Endothelial cell of umbilical vein (primary cell): ENCODE measurements around the gene TFDP2. TPM values are rescaled to one million over a fixed set of nuclear protein-coding genes. Genes with fewer than 3 reads are reported as not detected.

Experiments
- BruUV-seq: library from RNA; stranded (reverse); fragments of 400-500 nt; replicated peaks from 2 replicates; lab custom pipeline; 2021; lab: Mats Ljungman, UMichigan
- CTCF ChIA-PET: fragments of 300-600, 350-600 bp; sonication (Branson Sonifier 250); formaldehyde crosslinking; loops from one replicate; lab custom pipeline; 2021; ENCODE audit warnings: antibody characterized with exemption, inconsistent platforms; lab: Charles Lee
- POLR2A ChIA-PET: fragments of 300-600, 350-600 bp; sonication (Branson Sonifier 250); formaldehyde crosslinking; loops from one replicate; lab custom pipeline; 2021; ENCODE audit warnings: antibody characterized with exemption, inconsistent platforms; lab: Charles Lee
- DNase-seq: peaks from one replicate; pipeline ENCODE4 v3.0.0-alpha.2; 2011; ENCODE audit warnings: low read depth, low spot score
- FAIRE-seq: peaks from 2 replicates; lab custom pipeline; 2011; peaks lifted over from hg19 to GRCh38; lab: Jason Lieb, UNC
- H2AFZ ChIP-seq: 2 replicates; pipeline ENCODE4 v1.6.0; 2012; ENCODE audit warnings: low read depth, low read length, control low read depth, inconsistent platforms
- H3K27ac ChIP-seq: 2 replicates; pipeline ENCODE4 v1.5.1; 2011; ENCODE audit warnings: low read depth, mild to moderate bottlenecking, control low read depth, low read length, moderate library complexity; ENCODE audit not compliant: insufficient read depth
- H3K27me3 ChIP-seq, 2 experiments: 2 replicates each; pipeline versions ENCODE4 v1.6.0 to v1.6.1; 2011; ENCODE audit warnings: low read length in 2 of 2, mixed read lengths in 1 of 2; ENCODE audit not compliant: control insufficient read depth in 2 of 2, insufficient read depth in 2 of 2
- H3K36me3 ChIP-seq, 2 experiments: 2 replicates in 1 of 2; 3 replicates in 1 of 2; pipeline ENCODE4 v1.5.1; 2011; ENCODE audit warnings: low read length in 2 of 2, mild to moderate bottlenecking in 1 of 2, moderate library complexity in 1 of 2; ENCODE audit not compliant: control insufficient read depth in 2 of 2, insufficient read depth in 2 of 2; ENCODE audit errors: extremely low read depth in 1 of 2
- H3K4me1 ChIP-seq: 3 replicates; pipeline ENCODE4 v1.5.1; 2011; ENCODE audit warnings: mild to moderate bottlenecking, low read length; ENCODE audit not compliant: control insufficient read depth, insufficient read depth; ENCODE audit errors: extremely low read depth
- H3K4me2 ChIP-seq: 2 replicates; pipeline ENCODE4 v1.6.1; 2011; ENCODE audit warnings: low read length, control low read depth, mixed read lengths; ENCODE audit not compliant: insufficient read depth
- H3K4me3 ChIP-seq, 3 experiments: fragments of 200-600 bp in 1 of 3; sonication (generic), shearing (Covaris generic) in 1 of 3; replicated peaks in 1 of 3; 2 replicates each; pipeline ENCODE4 v1.5.1; 2011 to 2016; ENCODE audit warnings: control low read depth in 3 of 3, low read length in 3 of 3, mild to moderate bottlenecking in 2 of 3, inconsistent platforms in 1 of 3, low read depth in 1 of 3, moderate library complexity in 1 of 3; ENCODE audit not compliant: insufficient read depth in 1 of 3
- H3K79me2 ChIP-seq: 2 replicates; pipeline ENCODE4 v1.6.0; 2012; ENCODE audit warnings: low read length, inconsistent platforms; ENCODE audit not compliant: control insufficient read depth, insufficient read depth
- H3K9ac ChIP-seq: replicated peaks from 2 replicates; pipeline ENCODE3; 2011; ENCODE audit warnings: low read length, control low read depth; ENCODE audit not compliant: insufficient read depth; ENCODE audit errors: extremely low read depth
- H3K9me1 ChIP-seq: replicated peaks from 3 replicates; pipeline ENCODE4 v1.6.0; 2011; ENCODE audit warnings: mild to moderate bottlenecking, low read length; ENCODE audit not compliant: control insufficient read depth, insufficient read depth; ENCODE audit errors: extremely low read depth
- H3K9me3 ChIP-seq: replicated peaks from 2 replicates; pipeline ENCODE4 v1.5.1; 2012; ENCODE audit warnings: low read length, inconsistent platforms; ENCODE audit not compliant: control insufficient read depth, insufficient read depth
- H4K20me1 ChIP-seq: replicated peaks from 2 replicates; pipeline ENCODE3; 2011; ENCODE audit warnings: mild to moderate bottlenecking, low read length; ENCODE audit not compliant: control insufficient read depth, insufficient read depth; ENCODE audit errors: extremely low read depth
- EZH2 ChIP-seq: IDR thresholded peaks from 2 replicates; pipeline ENCODE4 v1.6.1; 2012; ENCODE audit warnings: borderline replicate concordance, low read depth, mild to moderate bottlenecking, moderate library complexity, low read length, inconsistent platforms; ENCODE audit not compliant: severe bottlenecking
- FOS ChIP-seq: IDR thresholded peaks from 2 replicates; pipeline ENCODE4 v1.6.1; 2011; ENCODE audit warnings: mild to moderate bottlenecking, low read length, moderate library complexity, borderline replicate concordance; ENCODE audit not compliant: insufficient read depth
- GATA2 ChIP-seq: IDR thresholded peaks from 2 replicates; pipeline ENCODE4 v1.7.0; 2011; ENCODE audit warnings: low read depth, mild to moderate bottlenecking, moderate library complexity, mixed read lengths, low read length; ENCODE audit not compliant: insufficient read length, insufficient read depth
- JUN ChIP-seq: IDR thresholded peaks from 2 replicates; pipeline ENCODE4 v1.6.1; 2011; ENCODE audit warnings: borderline replicate concordance, low read depth; ENCODE audit not compliant: insufficient read length, insufficient read depth
- MYC ChIP-seq: IDR thresholded peaks from one replicate; pipeline ENCODE4 v1.6.1; 2011; ENCODE audit warnings: mild to moderate bottlenecking, low read depth, low read length
- POLR2A ChIP-seq: IDR thresholded peaks from 2 replicates; pipeline ENCODE4 v1.6.1; 2012; ENCODE audit warnings: low read depth, mild to moderate bottlenecking, control low read depth, low read length
- POLR2AphosphoS5 ChIP-seq: IDR thresholded peaks from 2 replicates; pipeline ENCODE4 v1.6.1; 2012; ENCODE audit warnings: low read depth, mild to moderate bottlenecking, control low read depth, low read length, moderate library complexity; ENCODE audit not compliant: insufficient read depth
- dilution Hi-C: fragments of 300-500 bp; cut with MboI; formaldehyde crosslinking; loops from one replicate; pipeline ENCODE4 v1.15.0; 2019; ENCODE audit warnings: low sequenced_read_pairs; ENCODE audit not compliant: extremely low pct_ligation_motif_present
- intact Hi-C: fragments of 100-400 bp; cut with micrococcal nuclease; formaldehyde crosslinking; loops from one replicate; pipeline ENCODE4 v1.10.0; 2022
- polyA plus RNA-seq, 4 experiments: library from polyadenylated mRNA; depleted of rRNA in 3 of 4; stranded (reverse) in 3 of 4; unstranded in 1 of 4; fragments of >200 nt; gene quantifications; 2 replicates each; pipeline versions ENCODE4 v1.2.1 to v1.2.3, GENCODE V29; 2011 to 2012; ENCODE audit warnings: missing spikeins in 1 of 4
- total RNA-seq: library from RNA; stranded (reverse); gene quantifications from 2 replicates; pipeline ENCODE4 v1.2.3, GENCODE V29; 2021
- TF ChIP-seq, protein P1 (sequence below), 2 donors: IDR thresholded peaks; 1 replicate in 1 of 2; 2 replicates in 1 of 2; pipeline ENCODE4 v1.5.1; 2011; ENCODE audit warnings: low read length in 2 of 2, mild to moderate bottlenecking in 2 of 2, moderate library complexity in 2 of 2, control low read depth in 1 of 2, inconsistent platforms in 1 of 2, low read depth in 1 of 2; ENCODE audit not compliant: insufficient read depth in 1 of 2; ENCODE audit errors: extremely low read depth in 1 of 2
- TF ChIP-seq, protein P2 (sequence below): IDR thresholded peaks from 2 replicates; pipeline ENCODE4 v1.6.1; 2011; ENCODE audit not compliant: insufficient read depth, insufficient read length

Gene TFDP2
- total and polyA plus RNA-seq, 2 donors (not counting 3 experiments of a cell fraction or from before 2014, with no cell fraction given): 8.5 to 21.5 TPM

DNA sequence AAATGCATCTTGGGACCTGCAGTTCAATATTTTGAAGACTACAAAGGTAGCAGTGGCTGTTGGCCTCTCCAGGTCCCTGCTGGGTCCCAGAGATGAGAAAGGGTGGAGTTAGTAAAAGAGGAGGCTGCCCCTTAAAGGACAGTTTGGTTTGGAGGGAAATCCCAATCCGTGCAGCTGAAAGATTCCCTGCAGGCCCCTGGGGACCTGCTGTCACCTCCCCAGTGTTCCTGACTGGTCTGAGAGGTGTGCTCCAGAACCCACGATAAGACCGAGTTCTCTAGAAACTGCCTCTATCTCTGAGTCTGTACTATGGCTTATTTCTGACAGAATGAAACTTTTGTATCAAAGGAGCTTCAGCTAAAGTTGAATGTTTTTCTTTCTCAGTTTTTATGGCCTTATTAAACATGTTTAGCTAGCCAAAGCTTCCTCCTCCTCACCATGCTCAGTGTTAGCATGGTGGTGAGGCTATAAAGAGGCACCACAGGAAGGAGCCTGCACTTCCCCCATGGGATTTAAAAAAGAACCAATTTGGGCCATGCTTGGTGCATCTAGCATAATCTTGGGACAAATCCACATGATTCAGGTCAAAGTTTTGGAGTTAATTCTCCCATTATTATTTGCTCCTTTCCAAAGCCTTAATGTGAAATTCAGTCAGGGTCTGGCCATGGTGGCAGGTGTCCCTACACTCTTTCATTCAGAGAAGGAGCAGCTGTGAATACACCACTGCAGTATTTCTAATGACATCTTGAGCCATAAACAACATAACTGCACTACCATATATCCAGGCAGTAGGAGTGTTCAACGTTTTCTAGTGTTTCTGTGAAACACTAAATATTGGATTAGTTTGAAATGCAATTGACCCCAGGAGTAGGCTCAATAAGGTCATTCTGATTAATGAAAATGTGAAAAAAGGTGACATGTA is 198.5 kb downstream of the TFDP2 start:
- H3K9me1 ChIP-seq: no peaks in the 10 kb centered on the region
- H2AFZ ChIP-seq: no peak overlapping the region
- dilution Hi-C loops (no loop called here), intact Hi-C loops (no loop called here)
- no peaks in the 10 kb centered on the region for H3K4me1 ChIP-seq
- TF ChIP-seq JUN (no peak), FOS (no peak), POLR2A (no peak), EZH2 (no peak), POLR2AphosphoS5 (no peak), MYC (no peak), GATA2 (no peak)
- TF ChIP-seq, protein P1, sequence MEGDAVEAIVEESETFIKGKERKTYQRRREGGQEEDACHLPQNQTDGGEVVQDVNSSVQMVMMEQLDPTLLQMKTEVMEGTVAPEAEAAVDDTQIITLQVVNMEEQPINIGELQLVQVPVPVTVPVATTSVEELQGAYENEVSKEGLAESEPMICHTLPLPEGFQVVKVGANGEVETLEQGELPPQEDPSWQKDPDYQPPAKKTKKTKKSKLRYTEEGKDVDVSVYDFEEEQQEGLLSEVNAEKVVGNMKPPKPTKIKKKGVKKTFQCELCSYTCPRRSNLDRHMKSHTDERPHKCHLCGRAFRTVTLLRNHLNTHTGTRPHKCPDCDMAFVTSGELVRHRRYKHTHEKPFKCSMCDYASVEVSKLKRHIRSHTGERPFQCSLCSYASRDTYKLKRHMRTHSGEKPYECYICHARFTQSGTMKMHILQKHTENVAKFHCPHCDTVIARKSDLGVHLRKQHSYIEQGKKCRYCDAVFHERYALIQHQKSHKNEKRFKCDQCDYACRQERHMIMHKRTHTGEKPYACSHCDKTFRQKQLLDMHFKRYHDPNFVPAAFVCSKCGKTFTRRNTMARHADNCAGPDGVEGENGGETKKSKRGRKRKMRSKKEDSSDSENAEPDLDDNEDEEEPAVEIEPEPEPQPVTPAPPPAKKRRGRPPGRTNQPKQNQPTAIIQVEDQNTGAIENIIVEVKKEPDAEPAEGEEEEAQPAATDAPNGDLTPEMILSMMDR (IDR thresholded peaks at IDR 0.05; ENCODE audit: extremely low read depth in 1 of 2, insufficient read depth in 1 of 2, low read depth in 1 of 2, low read length in 2 of 2): no peak
- TF ChIP-seq, protein P2, sequence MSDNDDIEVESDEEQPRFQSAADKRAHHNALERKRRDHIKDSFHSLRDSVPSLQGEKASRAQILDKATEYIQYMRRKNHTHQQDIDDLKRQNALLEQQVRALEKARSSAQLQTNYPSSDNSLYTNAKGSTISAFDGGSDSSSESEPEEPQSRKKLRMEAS: no peak
- H4K20me1 ChIP-seq: no peaks in the 10 kb centered on the region
- H3K9ac ChIP-seq: no peak overlapping the region
- no peaks in the 10 kb centered on the region for H3K36me3 ChIP-seq
- DNase-seq: no peak
- H3K4me2 ChIP-seq: no peak overlapping the region
- no peaks in the 10 kb centered on the region for H3K9me3 ChIP-seq
- no peaks in the 10 kb centered on the region for H3K79me2 ChIP-seq
- ChIA-PET POLR2A (no interaction called here), CTCF (interaction anchor here (1.1 to 1.2 kb wide), 2 partner anchors 10 to 329 kb away, joined by 3 to 4 read pairs; no protein-coding TSS in a partner anchor)
- H3K4me3 ChIP-seq: no peak overlapping the region
- H3K27ac ChIP-seq: no peak overlapping the region
- H3K27me3 ChIP-seq: peaks cover 7 to 13% of the 10 kb centered on the region in 2 experiments
- FAIRE-seq: no peak
- BruUV-seq: no TSS peak
